ENCODE measurements around the gene SALL3. TPM values are rescaled to one million over a fixed set of nuclear protein-coding genes. Genes with fewer than 3 reads are reported as not detected.

Gene SALL3
- total RNA-seq, 2 donors from 2014 or later = 0.05 TPM; not detected in 1

GRCh38 chr18:79049506-79049905, 69.9 kb downstream of the SALL3 start:
- H3K9ac ChIP-seq (ENCODE audit: low read depth in 2 of 2, low read length in 2 of 2) = no peak overlapping the region
- H3K36me3 ChIP-seq = no peaks in the 10 kb centered on the region
- no peak for TF ChIP-seq CTCF (IDR thresholded peaks at IDR 0.05)
- intact Hi-C loops (cut with DNase I) = no loop called here
- DNase-seq = no peak
- H3K4me1 ChIP-seq = no peaks in the 10 kb centered on the region
- H3K27me3 ChIP-seq = no peaks in the 10 kb centered on the region
- H3K4me3 ChIP-seq = no peak overlapping the region
- H3K9me3 ChIP-seq = no peaks in the 10 kb centered on the region
- H3K27ac ChIP-seq = no peak overlapping the region

Other genes with a start within 250 kb of the SALL3 start
- gene ATP9B, start 89.6 kb downstream of the SALL3 start, total RNA-seq = 10 to 100 TPM; 20.4 to 30.3 TPM